Heart right ventricle (tissue), 16 donors: ENCODE results near the gene DDX31. TPM values are rescaled to one million over a fixed set of nuclear protein-coding genes. Genes with fewer than 3 reads are reported as not detected.

Experiments used
- ATAC-seq, 8 donors: fragments of 200-7000 bp; cut with Tn5 transposase; one replicate each; pipeline ENCODE4 v1.9.1; 2020; ENCODE audit warnings: mild to moderate bottlenecking in 8 of 8, moderate library complexity in 8 of 8, moderate number of reproducible peaks in 1 of 8
- DNase-seq, 2 donors: peaks; one replicate each; pipeline ENCODE4 v3.0.0-alpha.2; 2020
- H3K27ac ChIP-seq, 10 donors: fragments of 200-600 bp; sonication (generic) in 2 of 10; one replicate each; pipeline versions ENCODE4 v1.5.0 to v1.8.0; 2020 to 2022; ENCODE audit warnings: mild to moderate bottlenecking in 3 of 10
- H3K27me3 ChIP-seq, 7 donors: fragments of 200-600 bp; one replicate each; pipeline ENCODE4 v1.8.0; 2021 to 2022; ENCODE audit warnings: mild to moderate bottlenecking in 2 of 7
- H3K36me3 ChIP-seq, 9 donors: fragments of 200-600 bp; sonication (generic) in 1 of 9; one replicate each; pipeline versions ENCODE4 v1.5.0 to v1.8.0; 2020 to 2022; ENCODE audit warnings: mild to moderate bottlenecking in 2 of 9
- H3K4me1 ChIP-seq, 9 donors: fragments of 200-600 bp; sonication (generic) in 1 of 9; one replicate each; pipeline versions ENCODE4 v1.5.0 to v1.8.0; 2020 to 2022; ENCODE audit warnings: mild to moderate bottlenecking in 4 of 9
- H3K4me3 ChIP-seq, 10 donors: fragments of 200-600 bp; sonication (generic) in 2 of 10; one replicate each; pipeline versions ENCODE4 v1.5.0 to v1.8.0; 2020 to 2022; ENCODE audit warnings: mild to moderate bottlenecking in 7 of 10, moderate library complexity in 2 of 10
- H3K9me3 ChIP-seq, 11 donors: fragments of 200-600 bp in 10 of 11; sonication (generic) in 2 of 11; one replicate each; pipeline versions ENCODE4 v1.5.0 to v1.8.0; 2013 to 2022; ENCODE audit warnings: mild to moderate bottlenecking in 2 of 11, control low read depth in 1 of 11, moderate library complexity in 1 of 11
- WGBS, 2 donors: extraction: QIAGEN DNeasy Blood & Tissue Kit; methylation state at CpG; one replicate each; pipeline ENCODE4 v1.1.7; 2013; ENCODE audit warnings: inconsistent platforms in 1 of 2; 5-methylcytosine and 5-hydroxymethylcytosine counted together
- intact Hi-C, 10 donors: fragments of 100-400 bp; cut with DNase I; formaldehyde crosslinking; loops; one replicate each; pipeline versions ENCODE4 v1.11.1 to v1.14.2; 2022
- polyA plus RNA-seq, 2 donors: library from polyadenylated mRNA; stranded (reverse); fragments of 200-250 nt; gene quantifications; one replicate each; pipeline ENCODE4 v1.2.3, GENCODE V29; 2013
- total RNA-seq, 10 donors: library from RNA; stranded (reverse); fragmentation: NEBNext Ultra II Directional in 3 of 10; extraction: Animal tissue kit (Norgen Biotek cat#: 25700) in 3 of 10; gene quantifications; one replicate each; pipeline versions ENCODE4 v1.2.1 to v1.2.4, GENCODE V29; 2021 to 2023
- TF ChIP-seq, protein P1 (sequence below), 9 donors: fragments of 200-600 bp; sonication (generic) in 2 of 9; IDR thresholded peaks; one replicate each; pipeline versions ENCODE4 v1.5.0 to v1.8.0; 2021 to 2022; ENCODE audit warnings: antibody characterized with exemption in 9 of 9, mild to moderate bottlenecking in 5 of 9, moderate library complexity in 1 of 9
- donor health status: Arrhythmogenic right ventricular cardiomyopathy.
- donor health status: ischemic (EF 13 %, LVEDD 7.1; RV severe dilation, severe dysfunction).
- donor health status: healthy with polysubstance abuse.
- donor health status: DM: no; HTN: yes; CAD: no.
- donor health status: DM: no; HTN: no; CAD: no.
- donor health status: ischemic (EF 25% LVEDD 6.9; RV normal size, moderate dysfunction).
- donor health status: ischemic (EF 25% LVEDD 5.7; RV mildly dilated, moderate dysfunction).
- donor health status: healthy.
- donor health status: DM: yes; HTN: yes; CAD: no.
- donor health status: Ischemic cardiomyopathy.
- donor health status: ischemic (EF 35%, LVEDD 5.7; RV mildly dilated, moderate dysfunction).
- donor health status: nonischemic (EF 11% LVEDD 7.7; RV severe dilation, severe dysfunction).
- donor health status: DM: yes; HTN: yes; CAD: no.
- donor health status: PGD.
- donor health status: ischemic (EF 29% LVEDD 5.4; RV normal size, mild dysfunction).
- donor health status: nonischemic (EF 23%, LVEDD 6.1; RV moderate dilation, normal function).

DDX31 gene
- total and polyA plus RNA-seq, 12 donors, result 4.0 to 6.4 (median 5.0) TPM

DNA sequence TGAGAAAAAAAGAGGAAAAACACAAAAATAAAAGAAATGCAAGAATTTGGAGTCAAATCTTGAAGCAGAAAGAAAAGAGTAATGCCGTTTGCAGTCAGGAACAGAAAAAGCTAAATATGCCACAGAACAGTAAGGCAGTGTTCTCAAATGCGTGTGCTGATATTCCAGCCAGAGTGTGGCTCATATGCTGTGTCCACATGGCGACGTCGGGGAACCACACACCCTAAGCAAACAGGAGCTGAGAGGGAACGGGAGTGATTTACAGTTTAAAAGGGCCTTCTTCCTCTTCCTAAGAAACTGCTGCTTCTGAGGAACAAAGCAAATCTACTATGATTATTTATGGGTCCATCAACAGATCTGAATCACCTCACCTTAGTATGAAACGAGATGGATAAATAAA, 42.7 kb downstream of the DDX31 start:
- Histone ChIP-seq H3K4me1 (no peaks in the 10 kb centered on the region), H3K4me3 (no peak overlapping the region), H3K9me3 (no peaks in the 10 kb centered on the region), H3K27ac (no peak overlapping the region), H3K27me3 (no peaks in the 10 kb centered on the region), H3K36me3 (peaks cover 0 to 98% (median 36%) of the 10 kb centered on the region in 9 donors)
- intact Hi-C loops, result no loop called here
- ATAC-seq (no peak), DNase-seq (no peak)
- 89 to 90% methylated on average over 7 of the region's 7 CpGs for WGBS, 2 donors
- TF ChIP-seq, protein P1, sequence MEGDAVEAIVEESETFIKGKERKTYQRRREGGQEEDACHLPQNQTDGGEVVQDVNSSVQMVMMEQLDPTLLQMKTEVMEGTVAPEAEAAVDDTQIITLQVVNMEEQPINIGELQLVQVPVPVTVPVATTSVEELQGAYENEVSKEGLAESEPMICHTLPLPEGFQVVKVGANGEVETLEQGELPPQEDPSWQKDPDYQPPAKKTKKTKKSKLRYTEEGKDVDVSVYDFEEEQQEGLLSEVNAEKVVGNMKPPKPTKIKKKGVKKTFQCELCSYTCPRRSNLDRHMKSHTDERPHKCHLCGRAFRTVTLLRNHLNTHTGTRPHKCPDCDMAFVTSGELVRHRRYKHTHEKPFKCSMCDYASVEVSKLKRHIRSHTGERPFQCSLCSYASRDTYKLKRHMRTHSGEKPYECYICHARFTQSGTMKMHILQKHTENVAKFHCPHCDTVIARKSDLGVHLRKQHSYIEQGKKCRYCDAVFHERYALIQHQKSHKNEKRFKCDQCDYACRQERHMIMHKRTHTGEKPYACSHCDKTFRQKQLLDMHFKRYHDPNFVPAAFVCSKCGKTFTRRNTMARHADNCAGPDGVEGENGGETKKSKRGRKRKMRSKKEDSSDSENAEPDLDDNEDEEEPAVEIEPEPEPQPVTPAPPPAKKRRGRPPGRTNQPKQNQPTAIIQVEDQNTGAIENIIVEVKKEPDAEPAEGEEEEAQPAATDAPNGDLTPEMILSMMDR (IDR thresholded peaks at IDR 0.05), result no peak

DNA sequence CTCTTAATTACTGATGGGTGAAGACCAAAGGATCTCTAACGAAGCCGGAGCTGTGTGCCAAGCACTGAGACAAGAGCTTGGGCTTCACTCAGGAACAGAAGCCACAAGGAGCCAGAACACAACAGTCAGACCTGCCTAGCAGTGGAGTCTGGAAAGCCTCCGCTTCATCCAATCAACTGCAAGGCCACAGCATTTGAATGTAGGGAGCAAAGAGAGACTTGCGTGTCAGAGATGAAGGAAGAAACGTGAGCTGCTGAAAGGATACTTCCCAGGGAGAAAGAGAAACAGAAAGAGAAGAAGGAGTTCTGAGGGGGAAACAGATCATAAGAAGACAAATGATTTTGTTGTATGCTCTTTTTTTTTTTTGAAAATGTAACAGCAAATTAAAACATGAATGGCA, 43.5 kb downstream of the DDX31 start:
- no peaks in the 10 kb centered on the region for H3K27me3 ChIP-seq
- H3K36me3 ChIP-seq, result peaks cover 0 to 98% (median 31%) of the 10 kb centered on the region in 9 donors
- intact Hi-C loops, result no loop called here
- no peak for DNase-seq
- H3K9me3 ChIP-seq, result no peaks in the 10 kb centered on the region
- H3K27ac ChIP-seq, result no peak overlapping the region
- no peak overlapping the region for H3K4me3 ChIP-seq
- TF ChIP-seq, protein P1 (IDR thresholded peaks at IDR 0.05), result no peak
- H3K4me1 ChIP-seq, result no peaks in the 10 kb centered on the region
- ATAC-seq, result no peak
- 91 to 92% methylated on average over 5 of the region's 5 CpGs for WGBS, 2 donors

DNA sequence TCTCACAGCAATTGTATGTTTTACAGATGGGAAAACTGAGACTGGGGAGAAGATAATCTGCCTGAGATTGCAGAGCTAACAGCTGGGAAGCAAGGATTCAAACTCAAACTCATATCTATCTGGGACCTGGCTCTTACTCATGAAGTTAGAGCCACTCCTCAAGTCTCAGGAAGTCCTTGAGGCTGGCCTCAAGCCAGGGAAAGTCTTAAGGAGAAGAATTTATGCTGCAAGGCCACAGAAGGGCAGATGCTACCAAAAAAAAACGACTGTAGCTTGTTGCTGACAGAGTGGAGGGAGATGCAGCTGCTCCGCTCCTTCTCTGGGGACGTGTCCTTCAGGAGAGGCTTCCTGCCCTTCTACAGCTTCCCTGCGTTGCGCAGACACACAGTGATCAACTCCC, 47.6 kb downstream of the DDX31 start:
- TF ChIP-seq, protein P1 (IDR thresholded peaks at IDR 0.05), result no peak
- intact Hi-C loops, result no loop called here
- no peak overlapping the region for H3K27ac ChIP-seq
- no peak overlapping the region for H3K4me3 ChIP-seq
- no peaks in the 10 kb centered on the region for H3K27me3 ChIP-seq
- 62 to 64% methylated on average over 5 of the region's 5 CpGs for WGBS, 2 donors
- H3K4me1 ChIP-seq, result no peaks in the 10 kb centered on the region
- H3K9me3 ChIP-seq, result no peaks in the 10 kb centered on the region
- H3K36me3 ChIP-seq, result peaks cover 0 to 93% (median 13%) of the 10 kb centered on the region in 9 donors
- DNase-seq (peak in 1 of 2 donors; percentile 23), ATAC-seq (no peak)

DNA sequence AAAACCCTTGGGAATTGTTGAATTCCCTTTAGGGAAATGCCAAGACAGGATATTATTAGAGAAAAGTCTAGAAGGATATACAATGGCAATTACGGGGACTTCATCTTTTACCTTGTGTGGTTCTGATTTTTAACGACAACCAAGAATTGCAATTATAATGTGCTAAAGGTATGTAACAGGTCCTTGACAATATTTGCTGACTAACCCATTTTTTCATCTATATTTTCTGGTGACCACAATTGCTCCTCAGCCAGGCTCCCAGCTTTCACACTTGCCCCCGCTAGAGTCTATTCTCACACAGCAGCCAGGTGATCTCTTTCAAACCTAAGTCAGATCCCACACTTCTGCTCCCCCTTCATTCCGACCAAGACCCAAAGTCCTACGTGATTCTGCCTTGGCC, 53.1 kb downstream of the DDX31 start:
- DNase-seq (no peak), ATAC-seq (no peak)
- Histone ChIP-seq H3K27ac (no peak overlapping the region), H3K4me1 (no peaks in the 10 kb centered on the region), H3K4me3 (no peak overlapping the region), H3K27me3 (no peaks in the 10 kb centered on the region), H3K9me3 (no peaks in the 10 kb centered on the region), H3K36me3 (peaks cover 0 to 93% (median 43%) of the 10 kb centered on the region in 9 donors)
- WGBS, 2 donors, result 95 to 96% methylated on average over 5 of the region's 5 CpGs
- TF ChIP-seq, protein P1 (IDR thresholded peaks at IDR 0.05), result no peak
- intact Hi-C loops, result no loop called here
